NT2/D1 (cell line): ENCODE data around the gene YBX1.

Source experiments
- DNase-seq: peaks from one replicate; pipeline ENCODE4 v3.0.0-alpha.2; 2011; ENCODE audit warnings: low read depth, low spot score
- H3K27me3 ChIP-seq: 2 replicates; pipeline ENCODE4 v1.6.0; 2011; ENCODE audit warnings: mild to moderate bottlenecking; ENCODE audit not compliant: insufficient read length, insufficient read depth
- H3K36me3 ChIP-seq: 2 replicates; pipeline ENCODE4 v1.6.1; 2011; ENCODE audit warnings: mild to moderate bottlenecking, low read length, mixed read lengths; ENCODE audit not compliant: insufficient read depth, insufficient read length
- H3K4me1 ChIP-seq: 2 replicates; pipeline ENCODE4 v1.5.1; 2011; ENCODE audit not compliant: insufficient read depth, insufficient read length
- H3K4me3 ChIP-seq: 2 replicates; pipeline ENCODE4 v1.5.1; 2011; ENCODE audit warnings: low read depth; ENCODE audit not compliant: insufficient read length
- H3K9ac ChIP-seq: 2 replicates; pipeline ENCODE4 v1.6.0; 2011; ENCODE audit warnings: low read depth; ENCODE audit not compliant: insufficient read length
- H3K9me3 ChIP-seq: 2 replicates; pipeline ENCODE4 v1.5.1; 2011; ENCODE audit warnings: mild to moderate bottlenecking, low read length; ENCODE audit not compliant: insufficient read depth
- SUZ12 ChIP-seq: IDR thresholded peaks from 2 replicates; pipeline ENCODE4 v1.6.1; 2011; ENCODE audit not compliant: insufficient read length, insufficient read depth; ENCODE audit errors: extremely low read depth
- YY1 ChIP-seq: IDR thresholded peaks from 2 replicates; pipeline ENCODE4 v1.6.1; 2011; ENCODE audit not compliant: insufficient read length, insufficient read depth
- ZNF274 ChIP-seq: IDR thresholded peaks from 2 replicates; pipeline ENCODE4 v1.6.1; 2011; ENCODE audit warnings: mild to moderate bottlenecking, low read depth, low read length

The YBX1 gene

GRCh38 chr1:42730988-42731387 lies 48.8 kb downstream of the YBX1 start:
- H3K4me1 ChIP-seq: peaks cover 22% of the 10 kb centered on the region
- peaks cover 2% of the 10 kb centered on the region for H3K36me3 ChIP-seq
- H3K4me3 ChIP-seq: no peak overlapping the region
- H3K27me3 ChIP-seq: no peaks in the 10 kb centered on the region
- TF ChIP-seq YY1: no peak
- DNase-seq: no peak
- no peaks in the 10 kb centered on the region for H3K9me3 ChIP-seq
- no peak overlapping the region for H3K9ac ChIP-seq

- peaks cover 2% of the 10 kb centered on the region for H3K36me3 ChIP-seq
- TF ChIP-seq SUZ12: no peak
- no peak for TF ChIP-seq ZNF274
- no peak for TF ChIP-seq YY1
- H3K27me3 ChIP-seq: no peaks in the 10 kb centered on the region
- no peak overlapping the region for H3K4me3 ChIP-seq
- H3K9me3 ChIP-seq: no peaks in the 10 kb centered on the region
- no peak overlapping the region for H3K9ac ChIP-seq
- peaks cover 25% of the 10 kb centered on the region for H3K4me1 ChIP-seq
- DNase-seq: no peak
Measured at GRCh38 chr1:42731585-42731984, 49.4 kb downstream of the YBX1 start.

GRCh38 chr1:42732126-42732680 lies 50.0 kb downstream of the YBX1 start:
- Histone ChIP-seq H3K4me3 (no peak overlapping the region), H3K9me3 (no peaks in the 10 kb centered on the region), H3K27me3 (no peaks in the 10 kb centered on the region), H3K36me3 (peaks cover 2% of the 10 kb centered on the region), H3K9ac (no peak overlapping the region), H3K4me1 (peaks cover 25% of the 10 kb centered on the region)
- TF ChIP-seq SUZ12: no peak
- no peak for TF ChIP-seq YY1
- TF ChIP-seq ZNF274: no peak
- DNase-seq: no peak

- peaks cover 7% of the 10 kb centered on the region for H3K36me3 ChIP-seq
- TF ChIP-seq YY1: no peak
- TF ChIP-seq SUZ12: no peak
- TF ChIP-seq ZNF274: no peak
- H3K9ac ChIP-seq: peak overlapping the region; percentile 21
- DNase-seq: no peak
- no peaks in the 10 kb centered on the region for H3K27me3 ChIP-seq
- no peak overlapping the region for H3K4me3 ChIP-seq
- H3K4me1 ChIP-seq: peaks cover 30% of the 10 kb centered on the region
- H3K9me3 ChIP-seq: no peaks in the 10 kb centered on the region
Measured at GRCh38 chr1:42733415-42734200, 51.4 kb downstream of the YBX1 start.

- H3K36me3 ChIP-seq: peaks cover 7% of the 10 kb centered on the region
- H3K9me3 ChIP-seq: no peaks in the 10 kb centered on the region
- no peaks in the 10 kb centered on the region for H3K27me3 ChIP-seq
- H3K4me1 ChIP-seq: peaks cover 39% of the 10 kb centered on the region
- peak overlapping the region; percentile 21 for H3K9ac ChIP-seq
- peak; percentile 47 for DNase-seq
- H3K4me3 ChIP-seq: no peak overlapping the region
- no peak for TF ChIP-seq YY1
- no peak for TF ChIP-seq ZNF274
- no peak for TF ChIP-seq SUZ12
Measured at GRCh38 chr1:42734201-42735035, 52.2 kb downstream of the YBX1 start.

- H3K4me3 ChIP-seq: no peak overlapping the region
- peaks cover 42% of the 10 kb centered on the region for H3K4me1 ChIP-seq
- H3K9me3 ChIP-seq: no peaks in the 10 kb centered on the region
- DNase-seq: no peak
- no peak overlapping the region for H3K9ac ChIP-seq
- peaks cover 7% of the 10 kb centered on the region for H3K36me3 ChIP-seq
- TF ChIP-seq ZNF274 (no peak), SUZ12 (no peak), YY1 (no peak)
- H3K27me3 ChIP-seq: no peaks in the 10 kb centered on the region
Measured at GRCh38 chr1:42735056-42735455, 52.8 kb downstream of the YBX1 start.

GRCh38 chr1:42735477-42736105 lies 53.4 kb downstream of the YBX1 start:
- Histone ChIP-seq H3K4me1 (peaks cover 44% of the 10 kb centered on the region), H3K4me3 (no peak overlapping the region), H3K36me3 (peaks cover 7% of the 10 kb centered on the region), H3K9ac (peak overlapping the region; percentile 42), H3K9me3 (no peaks in the 10 kb centered on the region), H3K27me3 (no peaks in the 10 kb centered on the region)
- no peak for DNase-seq
- TF ChIP-seq ZNF274: no peak
- no peak for TF ChIP-seq SUZ12
- no peak for TF ChIP-seq YY1
